OCI-LY7 (cell line): Measurements from ENCODE around the gene IFNL4. TPM values are rescaled to one million over a fixed set of nuclear protein-coding genes. Genes with fewer than 3 reads are reported as not detected.
"Not testable (repeated sequence)": the region's sequence is repeated elsewhere in the genome, so short reads cannot be mapped to it uniquely, and the experiment has no call there.

Experiments used
- BruUV-seq: library from RNA; stranded (reverse); fragments of 400-500 nt; replicated peaks from 2 replicates; lab custom pipeline; 2021; lab: Mats Ljungman, UMichigan
- CTCF ChIA-PET: fragments of 300-600 bp; sonication (Branson Sonifier 250); formaldehyde crosslinking; loops from one replicate; lab custom pipeline; 2022; ENCODE audit warnings: antibody characterized with exemption; ENCODE audit not compliant: unreplicated experiment; lab: Charles Lee
- POLR2A ChIA-PET: fragments of 300-600 bp; sonication (Branson Sonifier 250); formaldehyde crosslinking; loops from one replicate; lab custom pipeline; 2022; ENCODE audit warnings: antibody characterized with exemption; lab: Charles Lee
- DNase-seq: peaks from one replicate; pipeline ENCODE4 v3.0.0-alpha.2; 2015; ENCODE audit warnings: low spot score
- H2AFZ ChIP-seq: fragments of 200-600 bp; sonication (generic), shearing (Covaris generic); 2 replicates; pipeline ENCODE4 v1.6.1; 2014; ENCODE audit warnings: mild to moderate bottlenecking, antibody characterized with exemption, low read length, moderate library complexity
- H3K27ac ChIP-seq: fragments of 200-600 bp; sonication (generic); 2 replicates; pipeline ENCODE4 v1.5.1; 2014; ENCODE audit warnings: mixed run types, low read depth, mild to moderate bottlenecking, moderate library complexity, low read length, inconsistent platforms; ENCODE audit not compliant: poor library complexity, severe bottlenecking
- H3K36me3 ChIP-seq: fragments of 200-600 bp; sonication (generic); 2 replicates; pipeline ENCODE4 v1.6.1; 2014; ENCODE audit warnings: mild to moderate bottlenecking, antibody characterized with exemption, low read length, moderate library complexity, mixed read lengths; ENCODE audit not compliant: insufficient read depth
- H3K4me1 ChIP-seq: fragments of 200-600 bp; sonication (generic); 2 replicates; pipeline ENCODE4 v1.5.1; 2014; ENCODE audit warnings: mild to moderate bottlenecking, low read length; ENCODE audit not compliant: insufficient read depth, poor library complexity, severe bottlenecking
- H3K4me2 ChIP-seq: fragments of 200-600 bp; sonication (generic); 2 replicates; pipeline ENCODE4 v1.6.1; 2014; ENCODE audit warnings: mild to moderate bottlenecking, low read length
- H3K4me3 ChIP-seq: fragments of 200-600 bp; sonication (generic); 2 replicates; pipeline ENCODE4 v1.5.1; 2014; ENCODE audit warnings: mild to moderate bottlenecking, low read depth, low read length; ENCODE audit not compliant: poor library complexity, severe bottlenecking
- H3K79me2 ChIP-seq: fragments of 200-600 bp; sonication (generic); 2 replicates; pipeline ENCODE4 v1.6.1; 2016; ENCODE audit warnings: low read depth, mild to moderate bottlenecking, low read length, moderate library complexity, mixed read lengths; ENCODE audit not compliant: insufficient read depth
- H3K9me2 ChIP-seq: fragments of 200-600 bp; sonication (generic); 2 replicates; pipeline ENCODE4 v1.6.1; 2016; ENCODE audit warnings: mild to moderate bottlenecking, low read length, mixed read lengths; ENCODE audit not compliant: insufficient read depth
- H3K9me3 ChIP-seq: fragments of 200-600 bp; sonication (generic); 2 replicates; pipeline ENCODE4 v1.6.1; 2014; ENCODE audit warnings: mild to moderate bottlenecking, mixed run types, low read length, mixed read lengths
- H4K20me1 ChIP-seq: fragments of 200-600 bp; sonication (generic); 2 replicates; pipeline ENCODE4 v1.6.1; 2014; ENCODE audit warnings: mild to moderate bottlenecking, antibody characterized with exemption, low read length, moderate library complexity, mixed read lengths; ENCODE audit not compliant: insufficient read depth
- EZH2phosphoT487 ChIP-seq: fragments of 200-600 bp; sonication (generic); IDR thresholded peaks from 2 replicates; pipeline ENCODE4 v1.6.1; 2018; ENCODE audit warnings: low read depth, borderline replicate concordance, mild to moderate bottlenecking, mixed run types, antibody characterized with exemption, low read length, moderate library complexity, mixed read lengths
- intact Hi-C: fragments of 100-400 bp; cut with micrococcal nuclease; formaldehyde crosslinking; loops from one replicate; pipeline ENCODE4 v1.10.0; 2022; ENCODE audit not compliant: unreplicated experiment
- total RNA-seq, 2 experiments: library from RNA; depleted of rRNA in 1 of 2; stranded (reverse); fragments of >200 nt in 1 of 2; shearing (Covaris generic) in 1 of 2; gene quantifications; 2 replicates each; pipeline ENCODE4 v1.2.3, GENCODE V29; 2014 to 2022
- TF ChIP-seq, protein P1 (sequence below): fragments of 200-600 bp; sonication (generic); conservative IDR thresholded peaks from 2 replicates; pipeline ENCODE4 v1.5.1; 2014; ENCODE audit warnings: mild to moderate bottlenecking, antibody characterized with exemption, low read length, moderate library complexity, mixed read lengths

IFNL4 gene
- total RNA-seq, 2 experiments from 2014 or later = not detected

- CTCF ChIA-PET = interaction anchor here (0.5 kb wide), 1 partner anchor 899 kb away, joined by 3 read pairs; no protein-coding TSS in a partner anchor
- POLR2A ChIA-PET, DNase-seq, H3K9me3 ChIP-seq, H3K4me1 ChIP-seq, H3K4me2 ChIP-seq, BruUV-seq, H3K79me2 ChIP-seq, H3K4me3 ChIP-seq, H3K36me3 ChIP-seq, H2AFZ ChIP-seq, intact Hi-C loops, H4K20me1 ChIP-seq, H3K27ac ChIP-seq, H3K9me2 ChIP-seq: not testable (repeated sequence)
These were observed 19.4 kb upstream of the IFNL4 start, which contains the start of gene IFNL2 for GRCh38 chr19:39268085-39268484. TSS of gene IFNL2 (plus strand) at chr19:39268396. CDS start at chr19:39268569, 173 bp downstream.

- Histone ChIP-seq H3K4me2 (no peak overlapping the region), H3K4me1 (no peaks in the 10 kb centered on the region), H4K20me1 (no peaks in the 10 kb centered on the region), H2AFZ (no peak overlapping the region), H3K79me2 (no peaks in the 10 kb centered on the region), H3K9me2 (no peaks in the 10 kb centered on the region), H3K36me3 (no peaks in the 10 kb centered on the region), H3K9me3 (no peaks in the 10 kb centered on the region), H3K27ac (no peak overlapping the region), H3K4me3 (no peak overlapping the region)
- intact Hi-C loops = no loop called here
- DNase-seq = no peak
- ChIA-PET POLR2A (interaction anchor here (0.6 kb wide), 1 partner anchor 231 kb away, joined by 3 read pairs; no protein-coding TSS in a partner anchor), CTCF (no interaction called here)
- no TSS peak for BruUV-seq
- TF ChIP-seq EZH2phosphoT487 = no peak
- TF ChIP-seq, protein P1, sequence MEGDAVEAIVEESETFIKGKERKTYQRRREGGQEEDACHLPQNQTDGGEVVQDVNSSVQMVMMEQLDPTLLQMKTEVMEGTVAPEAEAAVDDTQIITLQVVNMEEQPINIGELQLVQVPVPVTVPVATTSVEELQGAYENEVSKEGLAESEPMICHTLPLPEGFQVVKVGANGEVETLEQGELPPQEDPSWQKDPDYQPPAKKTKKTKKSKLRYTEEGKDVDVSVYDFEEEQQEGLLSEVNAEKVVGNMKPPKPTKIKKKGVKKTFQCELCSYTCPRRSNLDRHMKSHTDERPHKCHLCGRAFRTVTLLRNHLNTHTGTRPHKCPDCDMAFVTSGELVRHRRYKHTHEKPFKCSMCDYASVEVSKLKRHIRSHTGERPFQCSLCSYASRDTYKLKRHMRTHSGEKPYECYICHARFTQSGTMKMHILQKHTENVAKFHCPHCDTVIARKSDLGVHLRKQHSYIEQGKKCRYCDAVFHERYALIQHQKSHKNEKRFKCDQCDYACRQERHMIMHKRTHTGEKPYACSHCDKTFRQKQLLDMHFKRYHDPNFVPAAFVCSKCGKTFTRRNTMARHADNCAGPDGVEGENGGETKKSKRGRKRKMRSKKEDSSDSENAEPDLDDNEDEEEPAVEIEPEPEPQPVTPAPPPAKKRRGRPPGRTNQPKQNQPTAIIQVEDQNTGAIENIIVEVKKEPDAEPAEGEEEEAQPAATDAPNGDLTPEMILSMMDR = no peak
These were observed 16.8 kb upstream of the IFNL4 start for GRCh38 chr19:39265321-39265916.

- H3K4me2 ChIP-seq = no peak overlapping the region
- TF ChIP-seq, protein P1 = no peak
- TF ChIP-seq EZH2phosphoT487 = no peak
- no peak overlapping the region for H2AFZ ChIP-seq
- no peak overlapping the region for H3K27ac ChIP-seq
- H3K9me3 ChIP-seq = no peaks in the 10 kb centered on the region
- no peaks in the 10 kb centered on the region for H3K36me3 ChIP-seq
- no peak overlapping the region for H3K4me3 ChIP-seq
- H3K79me2 ChIP-seq = no peaks in the 10 kb centered on the region
- no peaks in the 10 kb centered on the region for H4K20me1 ChIP-seq
- no TSS peak for BruUV-seq
- ChIA-PET POLR2A (interaction anchor here (0.6 kb wide), 1 partner anchor 230 kb away, joined by 3 read pairs; no protein-coding TSS in a partner anchor), CTCF (no interaction called here)
- H3K9me2 ChIP-seq = no peaks in the 10 kb centered on the region
- DNase-seq = no peak
- intact Hi-C loops = no loop called here
- no peaks in the 10 kb centered on the region for H3K4me1 ChIP-seq
These were observed 15.9 kb upstream of the IFNL4 start for GRCh38 chr19:39264306-39265290.
